ENCODE data around the gene CHAF1B. TPM values are rescaled to one million over a fixed set of nuclear protein-coding genes. Genes with fewer than 3 reads are reported as not detected.

The CHAF1B gene
- total and polyA plus RNA-seq, 9 of the 15 experiments (the other 6 are each of a cell fraction or from before 2014, with no cell fraction given), result 7.5 to 36.8 (median 21.0) TPM

- TF ChIP-seq E2F1 (CRISPR knock-in tag; IDR thresholded peaks at IDR 0.05) (peak; percentile 82), ZNF408 (CRISPR knock-in tag; IDR thresholded peaks at IDR 0.05; ENCODE audit: low read depth) (no peak), DEAF1 (CRISPR knock-in tag; IDR thresholded peaks at IDR 0.05) (no peak), NFRKB (IDR thresholded peaks at IDR 0.05; ENCODE audit: low read depth) (no peak), ZNF398 (CRISPR knock-in tag; IDR thresholded peaks at IDR 0.05) (no peak), CEBPZ (IDR thresholded peaks at IDR 0.05; ENCODE audit: borderline replicate concordance, low read depth, low read length) (no peak), ZNF695 (CRISPR knock-in tag; IDR thresholded peaks at IDR 0.05) (no peak), BACH1 (tag; IDR thresholded peaks at IDR 0.05) (no peak), HMGXB4 (CRISPR knock-in tag; IDR thresholded peaks at IDR 0.05) (no peak), CGGBP1 (CRISPR knock-in tag; IDR thresholded peaks at IDR 0.05) (no peak), SMARCA5 (IDR thresholded peaks at IDR 0.05) (no peak), DDX20 (tag; IDR thresholded peaks at IDR 0.05; ENCODE audit: low read depth) (no peak)
Measured at GRCh38 chr21:36385233-36386030, at the start of gene CHAF1B (continued).
